C1 segment of cervical spinal cord (tissue), 14 donors: ENCODE data around the gene NDUFAF3.

Experiments
- DNase-seq, 14 donors: peaks; one replicate each; lab custom pipeline; 2025; lab: John Stamatoyannopoulos, UW

The NDUFAF3 gene

GRCh38 chr3:49017971-49018706 is 3.8 kb upstream of the NDUFAF3 start, which contains the start of gene DALRD3:
Gene DALRD3, minus strand, starts transcription at chr3:49018580. Its CDS starts 16 bp downstream, at chr3:49018564.
- peak in 11 of 14 donors; percentile 29 to 77 (median 62) for DNase-seq

- no peak for DNase-seq
These were observed 3.3 kb upstream of the NDUFAF3 start for GRCh38 chr3:49018707-49019006.

- DNase-seq: no peak
These were observed 2.0 kb upstream of the NDUFAF3 start for GRCh38 chr3:49019941-49020329.

DNA sequence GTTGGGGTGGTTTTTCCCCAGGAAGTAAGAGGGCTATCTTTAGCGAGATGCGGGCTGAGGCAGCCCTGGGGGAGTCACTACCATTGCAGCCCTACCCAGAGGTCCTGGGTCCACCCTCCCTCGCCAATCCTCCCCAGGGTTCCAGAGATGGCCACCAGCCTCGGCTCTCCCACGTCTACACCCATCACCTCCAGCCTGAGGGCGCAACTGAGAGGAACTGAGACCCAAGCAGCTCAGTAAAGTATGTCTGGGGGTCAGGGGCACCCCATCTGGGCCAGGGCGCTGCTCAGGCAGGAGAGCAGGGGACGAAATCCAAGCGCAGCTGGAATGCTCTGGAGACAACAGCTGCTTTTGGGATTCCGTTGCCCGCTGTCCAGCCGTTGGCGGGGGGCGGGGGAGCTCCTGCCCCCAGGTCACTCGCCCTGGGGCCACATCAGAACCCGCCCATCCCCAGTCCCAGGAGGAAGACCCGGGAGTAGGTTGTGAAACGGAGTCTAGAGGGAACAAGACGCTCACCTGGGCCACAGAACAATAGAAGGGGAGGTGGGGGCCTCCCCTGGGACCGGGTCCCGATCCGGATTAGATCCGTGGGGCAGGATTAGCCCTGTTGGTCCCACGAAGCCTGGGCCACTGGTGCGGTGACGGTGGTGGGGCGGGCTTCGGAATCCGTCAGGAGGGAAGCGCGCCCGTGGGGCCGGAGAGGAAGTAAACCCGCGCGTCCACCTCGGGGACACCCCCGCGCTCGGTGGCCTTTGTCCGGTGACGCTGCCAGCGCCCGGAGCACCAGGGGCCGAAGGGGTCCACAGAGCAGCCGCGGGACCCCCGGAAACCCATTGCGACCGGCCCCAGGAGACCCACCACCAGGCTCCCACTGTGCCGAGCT is 1.4 kb upstream of the NDUFAF3 start:
- DNase-seq: peak in 3 of 14 donors; percentile 58 to 63 (median 61)

DNA sequence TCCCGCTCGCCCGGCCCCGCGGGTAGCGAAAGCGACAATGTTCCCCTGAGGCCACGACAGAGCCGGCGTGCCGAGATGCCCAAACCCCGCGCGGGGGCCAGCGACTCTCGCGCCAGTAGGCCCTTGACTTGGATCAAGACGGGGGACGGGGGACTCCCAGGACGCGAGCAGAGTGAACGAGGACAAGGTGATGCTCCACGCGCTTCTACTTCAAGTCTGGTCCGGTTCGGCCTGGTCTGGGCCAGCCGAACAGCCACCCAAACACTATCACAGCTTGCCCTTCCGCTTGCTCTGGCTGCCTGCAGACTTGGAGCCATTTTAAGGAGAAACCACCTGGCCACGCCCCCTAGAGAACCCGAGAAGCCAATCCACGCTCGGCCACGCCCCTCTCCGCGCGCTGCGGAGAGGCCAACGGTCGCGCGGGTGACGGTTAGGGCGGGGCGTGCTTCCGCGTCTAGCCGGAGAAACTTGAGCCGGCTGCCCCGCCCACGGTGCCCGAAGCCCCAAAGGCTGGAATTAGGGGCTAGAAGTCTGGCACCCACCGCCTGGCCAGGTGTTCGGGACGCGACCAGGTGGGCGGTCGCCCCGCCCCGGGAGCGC is 608 bp upstream of the NDUFAF3 start:
- peak; percentile 63 to 98 (median 94) for DNase-seq

DNA sequence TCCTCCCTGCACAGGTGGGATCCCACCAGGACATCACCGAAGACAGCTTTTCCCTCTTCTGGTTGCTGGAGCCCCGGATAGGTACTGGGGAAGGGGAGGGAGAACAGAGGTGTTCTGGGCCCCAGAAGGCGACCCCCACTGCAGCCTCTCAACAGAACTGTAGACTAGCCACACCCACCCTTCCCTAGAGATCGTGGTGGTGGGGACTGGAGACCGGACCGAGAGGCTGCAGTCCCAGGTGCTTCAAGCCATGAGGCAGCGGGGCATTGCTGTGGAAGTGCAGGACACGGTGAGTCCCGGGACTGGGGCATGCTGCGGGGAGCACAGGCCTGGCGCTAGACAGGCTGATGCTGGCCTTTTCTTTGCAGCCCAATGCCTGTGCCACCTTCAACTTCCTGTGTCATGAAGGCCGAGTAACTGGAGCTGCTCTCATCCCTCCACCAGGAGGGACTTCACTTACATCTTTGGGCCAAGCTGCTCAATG is 809 bp downstream of the NDUFAF3 start:
- no peak for DNase-seq

GRCh38 chr3:49023775-49024174 is 1.9 kb downstream of the NDUFAF3 start:
- DNase-seq: no peak

DNA sequence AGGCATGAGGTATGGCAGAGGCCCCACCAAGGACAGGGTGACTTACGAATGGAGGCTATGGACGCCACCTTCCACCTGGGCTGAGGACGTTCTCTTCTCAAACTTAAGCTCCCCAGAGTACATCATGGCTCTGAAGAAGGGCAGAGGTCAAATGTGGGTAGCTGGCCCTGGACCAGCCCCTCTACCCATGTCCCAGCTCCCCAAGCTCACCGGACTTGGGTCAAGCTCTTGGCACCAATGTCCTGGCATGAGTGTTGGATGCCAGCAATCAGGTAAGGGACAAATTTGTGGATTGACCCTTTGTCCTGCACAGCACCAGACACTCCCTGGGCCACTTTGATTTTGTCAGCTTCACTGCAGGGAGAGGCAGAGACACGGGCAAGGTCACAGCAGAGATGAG is 2.5 kb downstream of the NDUFAF3 start:
- no peak for DNase-seq

- DNase-seq: no peak
These were observed 3.3 kb downstream of the NDUFAF3 start for GRCh38 chr3:49025005-49025792.

DNA sequence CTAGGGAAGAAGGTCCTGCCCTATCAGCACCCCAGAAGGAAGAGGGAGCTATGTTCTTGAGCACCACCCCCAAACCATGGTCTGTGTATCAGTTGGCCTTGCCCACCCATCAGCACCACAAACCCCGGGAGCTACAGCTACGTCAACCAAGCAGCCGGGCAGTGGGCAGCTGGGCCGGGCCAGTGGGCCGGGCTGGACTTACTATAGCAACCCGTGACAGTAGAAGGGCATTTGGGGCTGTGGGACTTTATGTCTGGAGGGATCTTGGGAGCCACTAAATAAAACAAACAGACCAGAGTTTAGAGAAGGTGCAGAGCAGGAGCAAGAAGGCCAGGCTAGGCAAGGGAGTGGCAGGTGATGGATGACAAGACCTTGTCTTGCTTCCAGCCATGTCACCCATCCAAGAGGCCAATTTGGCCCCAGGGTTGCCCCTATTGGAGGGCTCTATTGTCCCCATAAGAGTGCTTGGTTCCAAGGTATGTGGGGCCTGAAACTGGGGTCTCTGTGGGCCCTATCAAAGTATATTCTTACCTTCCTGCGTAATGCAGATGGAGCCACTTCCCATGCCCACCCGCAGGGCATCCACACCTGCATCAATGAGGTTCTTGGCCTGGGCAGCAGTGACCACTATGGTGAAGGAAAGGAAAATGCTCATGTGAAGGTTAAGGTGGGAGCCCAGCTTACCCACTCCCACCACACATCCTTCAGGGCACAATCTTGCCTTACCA is 4.0 kb downstream of the NDUFAF3 start:
- no peak for DNase-seq

- no peak for DNase-seq
These were observed 4.6 kb downstream of the NDUFAF3 start for GRCh38 chr3:49026536-49026935.

GRCh38 chr3:49027634-49028033 is 5.7 kb downstream of the NDUFAF3 start:
- DNase-seq: no peak

GRCh38 chr3:49028298-49028672 is 6.4 kb downstream of the NDUFAF3 start:
- DNase-seq: no peak

- DNase-seq: peak; percentile 12 to 92 (median 86)
These were observed 7.0 kb downstream of the NDUFAF3 start, which contains the start of gene IMPDH2 for GRCh38 chr3:49028673-49029562. Gene IMPDH2, minus strand, starts transcription at chr3:49029398. Its CDS starts 48 bp downstream, at chr3:49029350.

DNA sequence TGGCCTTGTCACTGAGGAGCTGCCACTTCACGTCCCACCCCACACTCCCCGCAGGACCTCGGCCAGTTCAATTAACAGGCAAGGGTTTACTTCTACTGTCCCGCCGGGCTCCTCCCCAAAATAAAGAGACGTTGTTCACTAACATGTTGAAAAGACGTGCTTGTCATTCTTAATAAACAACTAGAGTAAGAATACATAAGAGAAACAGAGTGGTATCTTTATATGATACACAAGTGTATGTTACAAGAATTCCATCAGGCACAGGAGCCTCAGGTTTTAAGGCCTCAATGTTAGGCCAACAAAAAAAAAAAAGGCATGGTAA is 7.6 kb downstream of the NDUFAF3 start:
- DNase-seq: no peak

DNA sequence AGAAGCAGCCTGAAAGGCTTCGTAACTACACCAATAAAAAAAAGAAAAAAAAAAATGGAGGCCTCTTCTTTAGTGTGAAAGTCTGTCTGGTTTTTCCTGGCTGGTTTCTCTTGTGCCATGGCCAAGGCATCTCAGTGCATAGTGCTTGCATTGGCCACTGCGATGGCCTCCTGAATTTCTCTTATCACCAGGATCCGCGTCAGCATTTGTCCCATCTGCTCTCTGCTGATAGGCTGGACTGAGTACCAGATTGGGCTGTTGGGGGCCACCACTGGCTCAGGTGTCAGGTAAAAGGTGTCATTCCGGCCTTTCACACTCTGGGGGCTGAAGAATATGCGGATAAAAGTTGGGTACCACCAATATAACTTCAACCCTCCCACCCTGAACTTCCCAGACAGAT is 8.4 kb downstream of the NDUFAF3 start:
- DNase-seq: no peak

- no peak for DNase-seq
These were observed 10.9 kb downstream of the NDUFAF3 start for GRCh38 chr3:49032646-49033304.

- no peak for DNase-seq
These were observed 12.7 kb downstream of the NDUFAF3 start for GRCh38 chr3:49034650-49035049.

DNA sequence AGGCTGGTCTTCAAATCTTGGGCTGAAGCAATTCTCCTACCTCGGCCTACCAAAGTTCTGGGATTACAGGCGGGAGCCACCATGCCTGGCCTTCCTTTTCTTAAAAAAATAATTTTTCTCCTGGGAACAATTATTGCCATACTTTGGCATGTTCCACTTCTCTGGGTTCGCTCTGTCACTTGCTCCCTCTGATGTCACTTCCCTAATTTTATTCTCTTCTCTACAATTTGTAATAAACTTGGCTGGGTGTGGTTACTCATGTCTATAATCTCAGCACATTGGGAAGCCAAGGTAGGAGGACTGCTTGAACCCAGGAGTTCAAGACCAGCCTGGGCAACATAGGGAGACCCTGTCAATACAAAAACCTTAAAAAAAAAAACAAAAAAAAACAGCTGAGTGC is 13.4 kb downstream of the NDUFAF3 start:
- DNase-seq: no peak
